Measurements from ENCODE around the gene AMIGO2. TPM values are rescaled to one million over a fixed set of nuclear protein-coding genes. Genes with fewer than 3 reads are reported as not detected.

Gene AMIGO2
- total RNA-seq, 4 donors from 2014 or later, result 4.5 to 6.7 (median 6.6) TPM

DNA sequence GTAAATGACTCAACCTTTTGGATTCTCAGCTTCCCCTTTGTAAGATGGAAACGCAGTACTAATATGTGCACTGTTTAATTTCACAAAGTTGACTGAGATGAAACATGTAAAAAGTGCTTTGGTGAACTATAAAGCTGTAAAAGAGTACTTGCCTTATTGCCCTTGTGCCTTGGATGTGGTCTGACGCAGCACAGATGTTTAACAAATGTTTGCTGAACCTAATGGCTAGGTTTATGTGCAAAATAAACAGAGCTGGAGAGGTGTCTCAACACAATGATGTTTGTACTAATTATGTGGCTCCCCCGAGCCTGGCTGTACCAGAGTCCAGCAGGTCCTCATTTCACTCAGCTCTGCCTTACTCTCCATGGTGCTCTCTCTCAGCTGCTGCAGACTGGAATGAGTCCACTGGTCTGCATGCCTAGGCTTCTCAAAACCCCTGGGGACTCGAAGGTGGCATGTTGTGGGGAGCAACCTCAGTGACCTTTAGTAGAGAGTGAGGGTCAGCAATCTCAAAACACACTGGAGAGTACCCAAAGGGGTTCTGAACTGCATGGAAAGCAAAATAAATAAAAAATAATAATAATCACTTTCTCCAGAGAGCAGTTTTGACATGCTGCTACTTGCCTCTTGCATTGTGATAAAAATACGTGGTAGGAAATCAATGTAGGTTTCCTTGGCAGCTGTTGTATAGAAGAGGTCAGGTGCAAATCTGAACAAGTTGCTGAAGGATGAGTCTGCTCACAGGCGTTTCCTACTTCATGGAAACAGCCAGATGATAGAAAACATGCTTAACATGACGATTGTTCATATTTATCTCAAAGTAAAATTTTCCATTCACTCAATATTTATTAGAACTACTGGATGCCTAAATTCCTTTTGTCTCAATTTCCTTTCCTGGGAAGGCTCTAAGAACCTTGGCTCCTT, 8.5 kb upstream of the AMIGO2 start:
- WGBS, 2 donors (ENCODE audit: low coverage in 1 of 2), result 42 to 51% methylated on average over 6 to 7 of the region's 7 CpGs
- no peaks in the 10 kb centered on the region for H3K36me3 ChIP-seq
- no peak overlapping the region for H3K4me3 ChIP-seq
- no peaks in the 10 kb centered on the region for H3K27me3 ChIP-seq
- in situ Hi-C loops (cut with MboI; ENCODE audit: low pct_ligation_motif_present in 1 of 4, low pct_unique_long_range_greater_than_20kb in 1 of 4, low sequenced_read_pairs in 3 of 4) (no loop called here), intact Hi-C loops (cut with DNase I; ENCODE audit: low total_unique reads) (no loop called here)
- TF ChIP-seq, protein P1, sequence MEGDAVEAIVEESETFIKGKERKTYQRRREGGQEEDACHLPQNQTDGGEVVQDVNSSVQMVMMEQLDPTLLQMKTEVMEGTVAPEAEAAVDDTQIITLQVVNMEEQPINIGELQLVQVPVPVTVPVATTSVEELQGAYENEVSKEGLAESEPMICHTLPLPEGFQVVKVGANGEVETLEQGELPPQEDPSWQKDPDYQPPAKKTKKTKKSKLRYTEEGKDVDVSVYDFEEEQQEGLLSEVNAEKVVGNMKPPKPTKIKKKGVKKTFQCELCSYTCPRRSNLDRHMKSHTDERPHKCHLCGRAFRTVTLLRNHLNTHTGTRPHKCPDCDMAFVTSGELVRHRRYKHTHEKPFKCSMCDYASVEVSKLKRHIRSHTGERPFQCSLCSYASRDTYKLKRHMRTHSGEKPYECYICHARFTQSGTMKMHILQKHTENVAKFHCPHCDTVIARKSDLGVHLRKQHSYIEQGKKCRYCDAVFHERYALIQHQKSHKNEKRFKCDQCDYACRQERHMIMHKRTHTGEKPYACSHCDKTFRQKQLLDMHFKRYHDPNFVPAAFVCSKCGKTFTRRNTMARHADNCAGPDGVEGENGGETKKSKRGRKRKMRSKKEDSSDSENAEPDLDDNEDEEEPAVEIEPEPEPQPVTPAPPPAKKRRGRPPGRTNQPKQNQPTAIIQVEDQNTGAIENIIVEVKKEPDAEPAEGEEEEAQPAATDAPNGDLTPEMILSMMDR (IDR thresholded peaks at IDR 0.05), result no peak
- TF ChIP-seq EP300 (IDR thresholded peaks at IDR 0.05; ENCODE audit: low read depth), result peak; percentile 81
- no peak for TF ChIP-seq POLR2A (IDR thresholded peaks at IDR 0.05)
- peak; percentile 80 to 85 (median 84) for TF ChIP-seq POLR2AphosphoS5 (IDR thresholded peaks at IDR 0.05)
- H3K27ac ChIP-seq, result peak overlapping the region; percentile 52 to 88 (median 80)
- no peak for DNase-seq
- no peaks in the 10 kb centered on the region for H3K9me3 ChIP-seq
- peaks cover 6 to 50% (median 22%) of the 10 kb centered on the region in 4 donors for H3K4me1 ChIP-seq

GRCh38 chr12:47087088-47087688, 7.4 kb upstream of the AMIGO2 start:
- H3K27ac ChIP-seq, result peak overlapping the region; percentile 44 to 88 (median 80)
- no peak overlapping the region for H3K4me3 ChIP-seq
- in situ Hi-C loops (cut with MboI; ENCODE audit: low pct_ligation_motif_present in 1 of 4, low pct_unique_long_range_greater_than_20kb in 1 of 4, low sequenced_read_pairs in 3 of 4) (no loop called here), intact Hi-C loops (cut with DNase I; ENCODE audit: low total_unique reads) (no loop called here)
- DNase-seq, result no peak
- H3K9me3 ChIP-seq, result no peaks in the 10 kb centered on the region
- 70 to 100% methylated on average over 1 to 2 of the region's 2 CpGs for WGBS, 2 donors (ENCODE audit: low coverage in 1 of 2)
- no peaks in the 10 kb centered on the region for H3K27me3 ChIP-seq
- H3K36me3 ChIP-seq, result no peaks in the 10 kb centered on the region
- H3K4me1 ChIP-seq, result peaks cover 6 to 59% (median 22%) of the 10 kb centered on the region in 4 donors
- TF ChIP-seq POLR2AphosphoS5 (IDR thresholded peaks at IDR 0.05), result no peak

DNA sequence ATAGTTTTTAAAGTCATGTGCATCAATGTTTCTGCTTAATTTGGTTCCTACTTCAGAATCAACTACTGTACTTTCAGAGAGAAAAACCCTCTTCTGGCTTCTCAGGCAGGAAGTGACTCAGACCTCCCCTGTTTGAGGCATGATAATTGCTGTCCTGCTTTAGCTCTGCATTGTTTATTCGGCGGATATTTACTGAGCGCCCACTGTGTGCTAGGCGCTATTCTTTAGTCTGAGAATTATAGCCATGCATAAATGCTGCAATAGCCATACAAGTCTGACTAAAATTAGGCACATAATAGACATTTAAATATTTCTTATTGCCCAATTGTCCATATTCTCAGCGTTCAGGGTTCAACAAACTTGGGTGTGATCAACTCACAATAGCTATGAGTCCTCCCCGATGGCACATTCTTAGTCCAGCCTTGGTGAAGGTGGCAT, 6.1 kb upstream of the AMIGO2 start:
- DNase-seq, result peak; percentile 21
- intact Hi-C loops (cut with DNase I; ENCODE audit: low total_unique reads), result no loop called here
- WGBS, 2 donors (ENCODE audit: low coverage in 1 of 2), result 24 to 35% methylated on average over 6 of the region's 6 CpGs
- no peaks in the 10 kb centered on the region for H3K36me3 ChIP-seq
- H3K4me3 ChIP-seq, result no peak overlapping the region
- TF ChIP-seq POLR2AphosphoS5 (IDR thresholded peaks at IDR 0.05) (peak; percentile 14 to 31 (median 29)), EP300 (IDR thresholded peaks at IDR 0.05; ENCODE audit: low read depth) (no peak)
- TF ChIP-seq, protein P1 (IDR thresholded peaks at IDR 0.05), result no peak
- peaks cover 6 to 72% (median 22%) of the 10 kb centered on the region in 4 donors for H3K4me1 ChIP-seq
- H3K9me3 ChIP-seq, result no peaks in the 10 kb centered on the region
- H3K27me3 ChIP-seq, result peaks cover 2% of the 10 kb centered on the region
- in situ Hi-C loops (cut with MboI; ENCODE audit: low pct_ligation_motif_present in 1 of 4, low pct_unique_long_range_greater_than_20kb in 1 of 4, low sequenced_read_pairs in 3 of 4), result no loop called here
- H3K27ac ChIP-seq, result peak overlapping the region; percentile 48 to 88 (median 80)

- no peak overlapping the region for H3K4me3 ChIP-seq
- intact Hi-C loops (cut with DNase I; ENCODE audit: low total_unique reads) (no loop called here), in situ Hi-C loops (cut with MboI; ENCODE audit: low pct_ligation_motif_present in 1 of 4, low pct_unique_long_range_greater_than_20kb in 1 of 4, low sequenced_read_pairs in 3 of 4) (no loop called here)
- WGBS, 2 donors (ENCODE audit: low coverage in 1 of 2), result 75 to 89% methylated on average over 1 of the region's 1 CpG
- H3K4me1 ChIP-seq, result peaks cover 6 to 80% (median 24%) of the 10 kb centered on the region in 4 donors
- H3K9me3 ChIP-seq, result no peaks in the 10 kb centered on the region
- H3K36me3 ChIP-seq, result no peaks in the 10 kb centered on the region
- peaks cover 5% of the 10 kb centered on the region for H3K27me3 ChIP-seq
- DNase-seq, result no peak
- H3K27ac ChIP-seq, result peak overlapping the region; percentile 48 to 93 (median 88)
- TF ChIP-seq, protein P1 (IDR thresholded peaks at IDR 0.05), result no peak
- no peak for TF ChIP-seq EP300 (IDR thresholded peaks at IDR 0.05; ENCODE audit: low read depth)
- no peak for TF ChIP-seq POLR2AphosphoS5 (IDR thresholded peaks at IDR 0.05)
- no peak for TF ChIP-seq POLR2A (IDR thresholded peaks at IDR 0.05)
Observed at GRCh38 chr12:47084172-47084571, 4.4 kb upstream of the AMIGO2 start.
